NCI-H2227 (cell line): ENCODE measurements around the gene SMYD3.

Source experiments
- DNase-seq: peaks from one replicate; lab custom pipeline; 2025; ENCODE audit not compliant: unreplicated experiment; lab: John Stamatoyannopoulos, UW

Gene SMYD3

GRCh38 chr1:246001837-246002230 lies 505.2 kb downstream of the SMYD3 start:
- no peak for DNase-seq

- DNase-seq, result no peak
Observed at GRCh38 chr1:246001142-246001836, 505.8 kb downstream of the SMYD3 start.

GRCh38 chr1:246000638-246001015 lies 506.5 kb downstream of the SMYD3 start:
- no peak for DNase-seq

- DNase-seq, result no peak
Observed at GRCh38 chr1:245999697-246000637, 507.1 kb downstream of the SMYD3 start.

GRCh38 chr1:245997471-245998258 lies 509.4 kb downstream of the SMYD3 start:
- no peak for DNase-seq

- DNase-seq, result no peak
Observed at GRCh38 chr1:245996811-245997210, 510.3 kb downstream of the SMYD3 start.

GRCh38 chr1:245995474-245995873 lies 511.6 kb downstream of the SMYD3 start:
- DNase-seq, result no peak

- DNase-seq, result no peak
Observed at GRCh38 chr1:245991266-245991665, 515.8 kb downstream of the SMYD3 start.

- no peak for DNase-seq
Observed at GRCh38 chr1:245990315-245991022, 516.6 kb downstream of the SMYD3 start.

- DNase-seq, result no peak
Observed at GRCh38 chr1:245988393-245989078, 518.5 kb downstream of the SMYD3 start.

- no peak for DNase-seq
Observed at GRCh38 chr1:245987997-245988392, 519.1 kb downstream of the SMYD3 start.

- DNase-seq, result no peak
Observed at GRCh38 chr1:245987577-245987976, 519.5 kb downstream of the SMYD3 start.

GRCh38 chr1:245987219-245987545 lies 519.9 kb downstream of the SMYD3 start:
- DNase-seq, result no peak

- DNase-seq, result no peak
Observed at GRCh38 chr1:245986404-245987218, 520.5 kb downstream of the SMYD3 start.

GRCh38 chr1:245984390-245985155 lies 522.5 kb downstream of the SMYD3 start:
- no peak for DNase-seq

GRCh38 chr1:245983294-245983967 lies 523.6 kb downstream of the SMYD3 start:
- no peak for DNase-seq

- DNase-seq, result no peak
Observed at GRCh38 chr1:245979589-245979988, 527.5 kb downstream of the SMYD3 start.

GRCh38 chr1:245978915-245979314 lies 528.2 kb downstream of the SMYD3 start:
- DNase-seq, result no peak
